Mesodermal cell (in vitro differentiated cells): Measurements from ENCODE around the gene ABCG4.
"Not testable (repeated sequence)": the region's sequence is repeated elsewhere in the genome, so short reads cannot be mapped to it uniquely, and the experiment has no call there.

Experiments
- H3K27ac ChIP-seq: 2 replicates; pipeline ENCODE4 v1.7.0; 2013; ENCODE audit warnings: mild to moderate bottlenecking, low read depth, low read length, moderate library complexity; ENCODE audit not compliant: severe bottlenecking
- H3K36me3 ChIP-seq: 2 replicates; pipeline ENCODE4 v1.7.1; 2013; ENCODE audit warnings: mild to moderate bottlenecking, low read length, moderate library complexity; ENCODE audit not compliant: control insufficient read depth, insufficient read depth
- H3K4me1 ChIP-seq: one replicate; pipeline ENCODE4 v1.7.1; 2013; ENCODE audit warnings: mild to moderate bottlenecking, low read length; ENCODE audit not compliant: insufficient read depth, control insufficient read depth, poor library complexity, severe bottlenecking
- H3K4me3 ChIP-seq: 2 replicates; pipeline ENCODE4 v1.7.0; 2013; ENCODE audit warnings: low read length, control low read depth, mild to moderate bottlenecking; ENCODE audit not compliant: insufficient read depth, poor library complexity, severe bottlenecking; ENCODE audit errors: extremely low read depth
- H3K9me3 ChIP-seq: 2 replicates; pipeline ENCODE4 v1.7.1; 2013; ENCODE audit warnings: mild to moderate bottlenecking, low read length, moderate library complexity; ENCODE audit not compliant: control insufficient read depth
- WGBS, 2 experiments: methylation state at CpG; one replicate each; pipeline ENCODE4 v1.1.5; 2013; ENCODE audit warnings: missing lambda C conversion rate in 2 of 2; ENCODE audit not compliant: insufficient coverage in 2 of 2; 5-methylcytosine and 5-hydroxymethylcytosine counted together

ABCG4 gene

GRCh38 chr11:119184399-119184798 is 35.5 kb downstream of the ABCG4 start:
- not testable (repeated sequence) for H3K36me3 ChIP-seq, H3K9me3 ChIP-seq, H3K27ac ChIP-seq, H3K4me3 ChIP-seq, H3K4me1 ChIP-seq
- 83 to 94% methylated on average over 5 to 8 of the region's 9 CpGs for WGBS, 2 experiments

- Histone ChIP-seq H3K27ac (no peak overlapping the region), H3K4me3 (no peak overlapping the region), H3K9me3 (no peaks in the 10 kb centered on the region), H3K36me3 (no peaks in the 10 kb centered on the region), H3K4me1 (no peaks in the 10 kb centered on the region)
- WGBS, 2 experiments: 86 to 88% methylated on average over 4 to 8 of the region's 15 CpGs
These were observed 37.3 kb downstream of the ABCG4 start for GRCh38 chr11:119185981-119186634.

- H3K4me3 ChIP-seq: no peak overlapping the region
- no peak overlapping the region for H3K27ac ChIP-seq
- H3K4me1 ChIP-seq: no peaks in the 10 kb centered on the region
- 94 to 95% methylated on average over 12 to 16 of the region's 21 CpGs for WGBS, 2 experiments
- H3K9me3 ChIP-seq: no peaks in the 10 kb centered on the region
- H3K36me3 ChIP-seq: no peaks in the 10 kb centered on the region
These were observed 38.5 kb downstream of the ABCG4 start for GRCh38 chr11:119187123-119187892.

GRCh38 chr11:119188067-119188466 is 39.2 kb downstream of the ABCG4 start:
- H3K4me3 ChIP-seq: no peak overlapping the region
- WGBS, 2 experiments: 90% methylated on average over 10 of the region's 11 CpGs
- H3K36me3 ChIP-seq: no peaks in the 10 kb centered on the region
- no peak overlapping the region for H3K27ac ChIP-seq
- no peaks in the 10 kb centered on the region for H3K9me3 ChIP-seq
- H3K4me1 ChIP-seq: no peaks in the 10 kb centered on the region

GRCh38 chr11:119188887-119189286 is 40.0 kb downstream of the ABCG4 start:
- Histone ChIP-seq H3K27ac (no peak overlapping the region), H3K4me3 (no peak overlapping the region)
- 91 to 96% methylated on average over 5 to 7 of the region's 8 CpGs for WGBS, 2 experiments

GRCh38 chr11:119189393-119189792 is 40.5 kb downstream of the ABCG4 start:
- Histone ChIP-seq H3K4me3 (no peak overlapping the region), H3K27ac (no peak overlapping the region), H3K36me3 (no peaks in the 10 kb centered on the region), H3K4me1 (no peaks in the 10 kb centered on the region), H3K9me3 (no peaks in the 10 kb centered on the region)
- WGBS, 2 experiments: 91 to 93% methylated on average over 2 to 3 of the region's 4 CpGs

More at GRCh38 chr11:119188887-119189286, 40.0 kb downstream of the ABCG4 start:
- H3K36me3 ChIP-seq: no peaks in the 10 kb centered on the region
- no peaks in the 10 kb centered on the region for H3K4me1 ChIP-seq
- H3K9me3 ChIP-seq: no peaks in the 10 kb centered on the region

GRCh38 chr11:119190531-119190930 is 41.7 kb downstream of the ABCG4 start:
- 92 to 96% methylated on average over 8 to 9 of the region's 9 CpGs for WGBS, 2 experiments
- no peaks in the 10 kb centered on the region for H3K36me3 ChIP-seq

GRCh38 chr11:119191265-119191664 is 42.4 kb downstream of the ABCG4 start:
- 88 to 93% methylated on average over 11 of the region's 14 CpGs for WGBS, 2 experiments
- H3K36me3 ChIP-seq, H3K27ac ChIP-seq, H3K4me1 ChIP-seq, H3K4me3 ChIP-seq, H3K9me3 ChIP-seq: not testable (repeated sequence)

More at GRCh38 chr11:119190531-119190930, 41.7 kb downstream of the ABCG4 start:
- H3K4me3 ChIP-seq: no peak overlapping the region
- no peak overlapping the region for H3K27ac ChIP-seq
- H3K4me1 ChIP-seq: no peaks in the 10 kb centered on the region
- H3K9me3 ChIP-seq: no peaks in the 10 kb centered on the region

GRCh38 chr11:119192111-119192510 is 43.3 kb downstream of the ABCG4 start:
- no peak overlapping the region for H3K4me3 ChIP-seq
- H3K27ac ChIP-seq: no peak overlapping the region
- no peaks in the 10 kb centered on the region for H3K9me3 ChIP-seq
- no peaks in the 10 kb centered on the region for H3K4me1 ChIP-seq
- 94 to 95% methylated on average over 2 to 3 of the region's 3 CpGs for WGBS, 2 experiments
- H3K36me3 ChIP-seq: no peaks in the 10 kb centered on the region

GRCh38 chr11:119193001-119193400 is 44.1 kb downstream of the ABCG4 start:
- no peaks in the 10 kb centered on the region for H3K9me3 ChIP-seq

GRCh38 chr11:119193626-119194025 is 44.8 kb downstream of the ABCG4 start:
- WGBS, 2 experiments: 82 to 91% methylated on average over 6 to 10 of the region's 10 CpGs
- H3K4me1 ChIP-seq: no peaks in the 10 kb centered on the region
- H3K27ac ChIP-seq: no peak overlapping the region
- no peak overlapping the region for H3K4me3 ChIP-seq
- no peaks in the 10 kb centered on the region for H3K36me3 ChIP-seq
- no peaks in the 10 kb centered on the region for H3K9me3 ChIP-seq

More at GRCh38 chr11:119193001-119193400, 44.1 kb downstream of the ABCG4 start:
- Histone ChIP-seq H3K4me1 (no peaks in the 10 kb centered on the region), H3K36me3 (no peaks in the 10 kb centered on the region), H3K27ac (no peak overlapping the region), H3K4me3 (no peak overlapping the region)
- WGBS, 2 experiments: 85 to 94% methylated on average over 2 to 5 of the region's 5 CpGs
